ENCODE results near the gene HMX3. TPM values are rescaled to one million over a fixed set of nuclear protein-coding genes. Genes with fewer than 3 reads are reported as not detected.

Gene HMX3
- total RNA-seq, 1 experiment from 2014 or later, result not detected

Other genes with a start within 250 kb of the HMX3 start
- gene FAM24A, start 225.4 kb upstream of the HMX3 start, total RNA-seq (2014; rRNA removed; shearing (Covaris generic); ENCODE audit: low replicate concordance), result not detected in 2 replicates
- 17.0 and 18.0 TPM in 2 replicates for gene C10orf88, start 181.7 kb upstream of the HMX3 start, total RNA-seq (2014; rRNA removed; shearing (Covaris generic); ENCODE audit: low replicate concordance)
- 8.0 and 13.8 TPM in 2 replicates for gene PSTK, start 155.6 kb upstream of the HMX3 start, total RNA-seq (2014; rRNA removed; shearing (Covaris generic); ENCODE audit: low replicate concordance)
- gene IKZF5, start 127.2 kb upstream of the HMX3 start, total RNA-seq (2014; rRNA removed; shearing (Covaris generic); ENCODE audit: low replicate concordance), result 5.4 and 14.8 TPM in 2 replicates
- gene ACADSB, start 127.0 kb upstream of the HMX3 start, total RNA-seq (2014; rRNA removed; shearing (Covaris generic); ENCODE audit: low replicate concordance), result 5.8 and 7.8 TPM in 2 replicates
- gene HMX2, start 12.2 kb downstream of the HMX3 start, total RNA-seq (2014; rRNA removed; shearing (Covaris generic); ENCODE audit: low replicate concordance), result not detected in 2 replicates
- 183 and 393 TPM in 2 replicates for gene BUB3, start 18.4 kb downstream of the HMX3 start, total RNA-seq (2014; rRNA removed; shearing (Covaris generic); ENCODE audit: low replicate concordance)